Hypothalamus (tissue), 51 donors: Measurements from ENCODE around the gene ZNF763.
"Not testable (repeated sequence)": the region's sequence is repeated elsewhere in the genome, so short reads cannot be mapped to it uniquely, and the experiment has no call there.

Experiments used
- DNase-seq, 51 donors: peaks; one replicate each; lab custom pipeline; 2025; lab: John Stamatoyannopoulos, UW

Gene ZNF763

GRCh38 chr19:11964858-11965645, at the start of gene ZNF763:
Gene ZNF763 (plus strand): TSS chr19:11965040. CDS start chr19:11965209, 169 bp downstream.
- DNase-seq: peak; percentile 49 to 95 (median 84)

GRCh38 chr19:11921852-11922495, 42.9 kb upstream of the ZNF763 start:
- no peak for DNase-seq

GRCh38 chr19:11924886-11925650, 39.8 kb upstream of the ZNF763 start, which contains the start of gene ZNF700:
Gene ZNF700 (plus strand): TSS chr19:11925107. CDS start chr19:11925211, 104 bp downstream.
- peak; percentile 43 to 96 (median 88) for DNase-seq

GRCh38 chr19:11925651-11926187, 39.1 kb upstream of the ZNF763 start:
- DNase-seq: not testable (repeated sequence)

- no peak for DNase-seq
These were observed 37.6 kb upstream of the ZNF763 start for GRCh38 chr19:11927227-11927626.

- no peak for DNase-seq
These were observed 33.8 kb upstream of the ZNF763 start for GRCh38 chr19:11931051-11931450.

GRCh38 chr19:11931513-11931912, 33.3 kb upstream of the ZNF763 start:
- no peak for DNase-seq

GRCh38 chr19:11935829-11936228, 29.0 kb upstream of the ZNF763 start:
- not testable (repeated sequence) for DNase-seq

- not testable (repeated sequence) for DNase-seq
These were observed 26.5 kb upstream of the ZNF763 start for GRCh38 chr19:11938383-11938782.

GRCh38 chr19:11941361-11941887, 23.4 kb upstream of the ZNF763 start:
- DNase-seq: not testable (repeated sequence)

GRCh38 chr19:11942008-11942842, 22.6 kb upstream of the ZNF763 start:
- no peak for DNase-seq

- no peak for DNase-seq
These were observed 22.1 kb upstream of the ZNF763 start for GRCh38 chr19:11942843-11943108.

GRCh38 chr19:11944656-11945055, 20.2 kb upstream of the ZNF763 start:
- no peak for DNase-seq

GRCh38 chr19:11948646-11949045, 16.2 kb upstream of the ZNF763 start:
- no peak for DNase-seq

GRCh38 chr19:11949201-11949600, 15.6 kb upstream of the ZNF763 start:
- DNase-seq: no peak

- DNase-seq: not testable (repeated sequence)
These were observed 15.2 kb upstream of the ZNF763 start for GRCh38 chr19:11949614-11950080.

GRCh38 chr19:11950312-11950711, 14.5 kb upstream of the ZNF763 start:
- no peak for DNase-seq

- DNase-seq: peak in 49 of 51 donors; percentile 5 to 83 (median 51)
These were observed 1.1 kb upstream of the ZNF763 start for GRCh38 chr19:11963566-11964355.

- DNase-seq: peak in 19 of 51 donors; percentile 17 to 75 (median 51)
These were observed 363 bp upstream of the ZNF763 start for GRCh38 chr19:11964496-11964857.
